Lung (tissue), 12 donors: ENCODE results near the gene IL4R. TPM values are rescaled to one million over a fixed set of nuclear protein-coding genes. Genes with fewer than 3 reads are reported as not detected.

Source experiments
- ATAC-seq: fragments of 200-7000 bp; cut with Tn5 transposase; one replicate; pipeline ENCODE4 v1.9.1; 2020; ENCODE audit warnings: moderate number of reproducible peaks; ENCODE audit not compliant: insufficient read depth, low FRiP score
- DNase-seq, 3 donors: peaks; one replicate each; pipeline ENCODE4 v3.0.0-alpha.2; 2013 to 2017
- H3K27ac ChIP-seq, 2 donors: one replicate each; pipeline ENCODE4 v1.5.1; 2013; ENCODE audit warnings: mild to moderate bottlenecking in 2 of 2, moderate library complexity in 2 of 2, control low read depth in 1 of 2, inconsistent platforms in 1 of 2, low read depth in 1 of 2, low read length in 1 of 2
- H3K27me3 ChIP-seq, 3 donors: one replicate each; pipeline ENCODE4 v1.5.1; 2013; ENCODE audit warnings: low read length in 2 of 3; ENCODE audit not compliant: control insufficient read depth in 3 of 3, insufficient read depth in 3 of 3
- H3K36me3 ChIP-seq, 4 donors: one replicate each; pipeline ENCODE4 v1.5.1; 2013; ENCODE audit warnings: low read length in 4 of 4, mild to moderate bottlenecking in 1 of 4, moderate library complexity in 1 of 4; ENCODE audit not compliant: control insufficient read depth in 4 of 4, insufficient read depth in 4 of 4
- H3K4me1 ChIP-seq, 5 donors: one replicate each; pipeline ENCODE4 v1.5.1; 2013; ENCODE audit warnings: low read length in 5 of 5, mild to moderate bottlenecking in 2 of 5, moderate library complexity in 1 of 5; ENCODE audit not compliant: control insufficient read depth in 5 of 5, insufficient read depth in 5 of 5
- H3K4me3 ChIP-seq: one replicate; pipeline ENCODE4 v1.5.1; 2013; ENCODE audit warnings: mild to moderate bottlenecking, control low read depth, moderate library complexity
- H3K9ac ChIP-seq, 2 donors: one replicate each; pipeline ENCODE4 v1.5.1; 2013; ENCODE audit warnings: low read length in 2 of 2, control low read depth in 1 of 2; ENCODE audit not compliant: insufficient read depth in 1 of 2
- H3K9me3 ChIP-seq, 4 donors: one replicate each; pipeline ENCODE4 v1.5.1; 2013; ENCODE audit warnings: low read length in 3 of 4, mild to moderate bottlenecking in 1 of 4, moderate library complexity in 1 of 4; ENCODE audit not compliant: control insufficient read depth in 4 of 4, insufficient read depth in 3 of 4
- WGBS, 2 donors: extraction: QIAGEN DNeasy Blood & Tissue Kit; methylation state at CpG; one replicate each; pipeline ENCODE4 v1.1.7; 2013; 5-methylcytosine and 5-hydroxymethylcytosine counted together
- polyA plus RNA-seq, 2 donors: library from polyadenylated mRNA; stranded (reverse); fragments of 200-250 nt; gene quantifications; one replicate each; pipeline ENCODE4 v1.2.1, GENCODE V29; 2013
- total RNA-seq, 2 donors: library from RNA; depleted of rRNA in 1 of 2; stranded (reverse); fragments of >200 nt in 1 of 2; gene quantifications; one replicate each; pipeline ENCODE4 v1.2.1, GENCODE V29; 2014 to 2021
- TF ChIP-seq, protein P1 (sequence below): IDR thresholded peaks from 2 replicates; pipeline ENCODE4 v1.5.1; 2012; ENCODE audit warnings: mild to moderate bottlenecking; ENCODE audit errors: control extremely low read depth, extremely low read depth
- donor health status: control.
- donor health status: control.
- donor health status: Bipolar disorder and iron deficiency.
- donor health status: healthy.
- donor health status: DM: yes; HTN: yes; CAD: no.

The IL4R gene
- total and polyA plus RNA-seq, 4 donors, result 61.3 to 175 (median 114) TPM

DNA sequence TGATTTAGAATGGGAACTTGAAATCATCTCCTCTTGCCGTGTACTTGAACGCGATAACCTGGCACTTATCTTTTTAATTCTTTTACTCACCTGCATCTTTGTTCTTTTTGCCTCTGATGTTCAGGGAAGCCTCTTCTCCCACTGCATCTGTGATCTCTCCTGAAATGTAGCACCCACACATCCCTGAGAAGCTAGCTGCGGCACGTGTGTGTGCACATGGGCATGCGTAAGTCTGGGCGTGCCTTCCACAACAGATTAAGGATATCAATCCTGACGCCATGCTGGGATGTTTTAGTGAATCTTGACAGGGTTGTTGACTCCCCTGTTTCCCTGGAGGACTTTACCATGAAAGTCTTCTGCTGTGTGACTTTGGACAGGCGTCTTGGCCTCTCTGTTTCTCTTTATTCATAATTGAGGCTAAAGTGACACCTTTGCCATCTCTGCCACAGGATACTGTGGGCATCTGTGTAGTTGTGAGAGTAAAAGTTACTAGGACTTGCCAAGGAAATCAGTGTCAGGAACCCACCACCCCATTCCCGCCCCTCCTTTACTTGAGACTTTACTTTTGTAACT is 20.5 kb downstream of the IL4R start:
- H3K36me3 ChIP-seq, result peaks cover 2 to 24% (median 8%) of the 10 kb centered on the region in 4 donors
- 92 to 98% methylated on average over 10 of the region's 10 CpGs for WGBS, 2 donors
- H3K9ac ChIP-seq, result no peak overlapping the region
- DNase-seq (no peak), ATAC-seq (no peak)
- no peaks in the 10 kb centered on the region for H3K27me3 ChIP-seq
- no peaks in the 10 kb centered on the region for H3K9me3 ChIP-seq
- no peak overlapping the region for H3K4me3 ChIP-seq
- H3K4me1 ChIP-seq, result peaks cover 0 to 22% (median 12%) of the 10 kb centered on the region in 5 donors
- TF ChIP-seq, protein P1, sequence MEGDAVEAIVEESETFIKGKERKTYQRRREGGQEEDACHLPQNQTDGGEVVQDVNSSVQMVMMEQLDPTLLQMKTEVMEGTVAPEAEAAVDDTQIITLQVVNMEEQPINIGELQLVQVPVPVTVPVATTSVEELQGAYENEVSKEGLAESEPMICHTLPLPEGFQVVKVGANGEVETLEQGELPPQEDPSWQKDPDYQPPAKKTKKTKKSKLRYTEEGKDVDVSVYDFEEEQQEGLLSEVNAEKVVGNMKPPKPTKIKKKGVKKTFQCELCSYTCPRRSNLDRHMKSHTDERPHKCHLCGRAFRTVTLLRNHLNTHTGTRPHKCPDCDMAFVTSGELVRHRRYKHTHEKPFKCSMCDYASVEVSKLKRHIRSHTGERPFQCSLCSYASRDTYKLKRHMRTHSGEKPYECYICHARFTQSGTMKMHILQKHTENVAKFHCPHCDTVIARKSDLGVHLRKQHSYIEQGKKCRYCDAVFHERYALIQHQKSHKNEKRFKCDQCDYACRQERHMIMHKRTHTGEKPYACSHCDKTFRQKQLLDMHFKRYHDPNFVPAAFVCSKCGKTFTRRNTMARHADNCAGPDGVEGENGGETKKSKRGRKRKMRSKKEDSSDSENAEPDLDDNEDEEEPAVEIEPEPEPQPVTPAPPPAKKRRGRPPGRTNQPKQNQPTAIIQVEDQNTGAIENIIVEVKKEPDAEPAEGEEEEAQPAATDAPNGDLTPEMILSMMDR, result no peak
- peak overlapping the region in 1 of 2 donors; percentile 85 for H3K27ac ChIP-seq

DNA sequence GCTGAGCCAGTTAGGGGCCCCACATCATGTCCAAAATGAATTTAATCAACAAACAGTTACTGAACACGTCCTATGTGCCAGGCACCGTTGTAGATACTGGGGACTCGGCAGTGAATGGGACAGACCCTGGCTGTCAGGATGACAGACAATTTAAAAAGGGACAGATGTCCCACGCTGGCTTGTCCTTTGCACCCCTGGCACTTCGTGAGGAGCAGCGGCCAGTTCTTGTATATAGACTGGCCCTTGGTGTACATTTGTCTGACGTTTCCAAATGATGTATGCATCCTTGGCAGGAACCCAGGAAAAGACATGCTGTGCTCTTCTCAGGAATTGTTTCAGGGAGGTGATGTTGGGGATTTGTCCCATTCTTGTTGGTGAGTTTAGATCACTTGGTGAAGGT is 21.1 kb downstream of the IL4R start:
- H3K9me3 ChIP-seq, result no peaks in the 10 kb centered on the region
- TF ChIP-seq, protein P1, result no peak
- H3K9ac ChIP-seq, result no peak overlapping the region
- DNase-seq (peak; percentile 47 to 70 (median 59)), ATAC-seq (no peak)
- WGBS, 2 donors, result 63 to 84% methylated on average over 7 of the region's 7 CpGs
- H3K4me3 ChIP-seq, result no peak overlapping the region
- peaks cover 0 to 22% (median 10%) of the 10 kb centered on the region in 5 donors for H3K4me1 ChIP-seq
- H3K27me3 ChIP-seq, result no peaks in the 10 kb centered on the region
- peaks cover 2 to 27% (median 8%) of the 10 kb centered on the region in 4 donors for H3K36me3 ChIP-seq
- H3K27ac ChIP-seq, result peak overlapping the region in 1 of 2 donors; percentile 85

DNA sequence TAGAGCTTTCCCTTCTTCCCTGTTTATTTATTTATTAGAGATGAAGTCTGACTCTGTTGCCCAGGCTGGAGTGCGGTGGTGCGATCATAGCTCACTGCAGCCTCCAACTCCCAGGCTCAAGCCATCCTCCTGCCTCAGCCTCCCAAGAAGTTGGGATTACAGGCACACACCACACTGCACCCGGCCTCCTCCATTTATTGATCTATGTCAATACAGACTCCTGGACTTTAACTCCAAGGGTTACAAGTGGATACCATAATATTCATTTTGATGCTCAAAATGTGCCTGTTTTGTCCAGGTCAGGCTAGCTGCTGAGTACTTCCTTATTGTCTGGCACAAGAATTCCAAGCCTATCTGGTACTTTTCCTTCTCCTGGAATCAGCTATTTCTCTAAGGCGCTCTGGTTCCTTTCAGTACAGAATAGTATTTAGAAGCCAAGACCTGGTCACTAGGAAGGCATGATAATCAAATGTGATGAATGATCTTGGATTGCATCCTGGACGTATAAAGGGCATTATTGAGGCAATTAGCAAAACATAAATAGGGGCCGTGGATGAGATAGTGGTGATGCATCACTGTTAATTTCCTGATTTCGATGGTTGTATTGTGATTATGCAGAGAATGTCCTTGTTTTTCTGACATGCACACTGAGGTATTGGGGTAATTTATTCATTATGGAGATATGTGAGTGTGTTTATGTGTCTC is 21.7 kb downstream of the IL4R start:
- no peak overlapping the region for H3K4me3 ChIP-seq
- peaks cover 2 to 33% (median 8%) of the 10 kb centered on the region in 4 donors for H3K36me3 ChIP-seq
- TF ChIP-seq, protein P1, result no peak
- H3K9me3 ChIP-seq, result no peaks in the 10 kb centered on the region
- H3K9ac ChIP-seq, result no peak overlapping the region
- 80 to 87% methylated on average over 7 of the region's 7 CpGs for WGBS, 2 donors
- no peak for ATAC-seq
- H3K27me3 ChIP-seq, result no peaks in the 10 kb centered on the region
- peaks cover 0 to 18% (median 10%) of the 10 kb centered on the region in 5 donors for H3K4me1 ChIP-seq
- no peak for DNase-seq
- peak overlapping the region in 1 of 2 donors; percentile 2 for H3K27ac ChIP-seq
